ENCODE data around the gene GAS5. TPM values are rescaled to one million over a fixed set of nuclear protein-coding genes. Genes with fewer than 3 reads are reported as not detected.

Gene GAS5
- total RNA-seq, 1 experiment from 2014 or later, result 112 TPM

DNA sequence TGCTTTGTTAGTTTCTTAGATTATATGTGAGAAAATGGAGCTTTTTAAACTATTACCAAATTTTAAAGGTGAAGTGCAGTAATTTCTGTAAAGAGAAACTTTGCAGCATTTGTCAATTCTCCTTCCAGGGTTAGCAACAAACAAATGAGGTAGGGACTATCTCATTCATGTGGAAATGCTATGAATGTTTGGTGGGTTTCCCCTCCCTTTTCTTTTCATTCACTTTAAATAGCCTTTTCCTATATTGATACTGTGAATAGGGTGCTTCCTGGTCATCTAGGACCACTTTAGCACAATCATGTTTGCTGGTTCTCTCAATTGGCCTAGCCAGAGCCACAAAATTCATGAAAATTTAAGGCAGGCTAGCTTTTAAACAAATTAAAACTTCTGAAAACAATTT, 21.0 kb upstream of the GAS5 start:
- TF ChIP-seq EZH2phosphoT487 (IDR thresholded peaks at IDR 0.05; ENCODE audit: borderline replicate concordance, low read length) (no peak), EZH2 (IDR thresholded peaks at IDR 0.05; ENCODE audit: low read length, unreplicated experiment) (no peak)
- TF ChIP-seq, protein P1, sequence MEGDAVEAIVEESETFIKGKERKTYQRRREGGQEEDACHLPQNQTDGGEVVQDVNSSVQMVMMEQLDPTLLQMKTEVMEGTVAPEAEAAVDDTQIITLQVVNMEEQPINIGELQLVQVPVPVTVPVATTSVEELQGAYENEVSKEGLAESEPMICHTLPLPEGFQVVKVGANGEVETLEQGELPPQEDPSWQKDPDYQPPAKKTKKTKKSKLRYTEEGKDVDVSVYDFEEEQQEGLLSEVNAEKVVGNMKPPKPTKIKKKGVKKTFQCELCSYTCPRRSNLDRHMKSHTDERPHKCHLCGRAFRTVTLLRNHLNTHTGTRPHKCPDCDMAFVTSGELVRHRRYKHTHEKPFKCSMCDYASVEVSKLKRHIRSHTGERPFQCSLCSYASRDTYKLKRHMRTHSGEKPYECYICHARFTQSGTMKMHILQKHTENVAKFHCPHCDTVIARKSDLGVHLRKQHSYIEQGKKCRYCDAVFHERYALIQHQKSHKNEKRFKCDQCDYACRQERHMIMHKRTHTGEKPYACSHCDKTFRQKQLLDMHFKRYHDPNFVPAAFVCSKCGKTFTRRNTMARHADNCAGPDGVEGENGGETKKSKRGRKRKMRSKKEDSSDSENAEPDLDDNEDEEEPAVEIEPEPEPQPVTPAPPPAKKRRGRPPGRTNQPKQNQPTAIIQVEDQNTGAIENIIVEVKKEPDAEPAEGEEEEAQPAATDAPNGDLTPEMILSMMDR (conservative IDR thresholded peaks at IDR 0.05; ENCODE audit: low read depth, low read length), result no peak
- Histone ChIP-seq H4K20me1 (ENCODE audit: low read length) (no peaks in the 10 kb centered on the region), H3K4me2 (ENCODE audit: low read length) (no peak overlapping the region), H3K79me2 (ENCODE audit: low read length) (no peaks in the 10 kb centered on the region), H3K9me3 (ENCODE audit: low read length) (no peaks in the 10 kb centered on the region), H3K4me1 (ENCODE audit: insufficient read depth, low read length) (no peaks in the 10 kb centered on the region), H3K4me3 (ENCODE audit: low read length) (no peak overlapping the region), H3K9ac (ENCODE audit: low read length) (no peak overlapping the region), H3K9me2 (replicated peaks; ENCODE audit: low read length) (no peaks in the 10 kb centered on the region), H3K27ac (ENCODE audit: low read length) (no peak overlapping the region), H3K27me3 (ENCODE audit: low read length) (no peaks in the 10 kb centered on the region), H2AFZ (ENCODE audit: low read length) (no peak overlapping the region), H3F3A (ENCODE audit: low read length, unreplicated experiment) (no peaks in the 10 kb centered on the region), H3K36me3 (ENCODE audit: low read depth, low read length) (no peaks in the 10 kb centered on the region)
- ATAC-seq, result no peak
- POLR2A ChIA-PET (ENCODE audit: unreplicated experiment), result no interaction called here
- CTCF ChIA-PET, result no interaction called here
- BruUV-seq (replicated peaks), result no TSS peak
- no peak for DNase-seq
- intact Hi-C loops (cut with micrococcal nuclease), result no loop called here

DNA sequence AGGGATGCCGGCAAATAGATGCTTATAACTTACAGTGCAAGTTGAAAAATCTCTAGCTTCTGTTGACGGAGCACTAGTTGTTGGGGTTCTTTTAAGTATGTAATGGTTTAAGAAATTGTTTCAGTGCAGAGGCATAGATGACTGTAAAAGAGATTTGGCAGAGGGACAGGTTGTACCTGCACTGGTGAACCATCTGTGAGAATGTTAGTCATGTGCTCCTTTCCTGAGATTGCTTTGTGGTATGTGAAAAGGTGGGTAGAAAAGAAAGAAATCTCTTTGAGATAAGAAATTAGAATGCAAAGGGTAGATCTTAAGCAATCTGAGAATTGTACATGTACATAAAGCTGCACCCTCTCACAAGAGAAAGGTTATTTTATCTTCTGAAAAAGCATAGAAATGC, 19.8 kb upstream of the GAS5 start:
- no peak overlapping the region for H3K9ac ChIP-seq (ENCODE audit: low read length)
- H3F3A ChIP-seq (ENCODE audit: low read length, unreplicated experiment), result no peaks in the 10 kb centered on the region
- DNase-seq (no peak), ATAC-seq (no peak)
- no peaks in the 10 kb centered on the region for H3K27me3 ChIP-seq (ENCODE audit: low read length)
- H3K9me2 ChIP-seq (replicated peaks; ENCODE audit: low read length), result no peaks in the 10 kb centered on the region
- intact Hi-C loops (cut with micrococcal nuclease), result no loop called here
- no TSS peak for BruUV-seq (replicated peaks)
- no peaks in the 10 kb centered on the region for H3K9me3 ChIP-seq (ENCODE audit: low read length)
- TF ChIP-seq EZH2phosphoT487 (IDR thresholded peaks at IDR 0.05; ENCODE audit: borderline replicate concordance, low read length) (no peak), EZH2 (IDR thresholded peaks at IDR 0.05; ENCODE audit: low read length, unreplicated experiment) (no peak)
- TF ChIP-seq, protein P1 (conservative IDR thresholded peaks at IDR 0.05; ENCODE audit: low read depth, low read length), result no peak
- no peak overlapping the region for H3K27ac ChIP-seq (ENCODE audit: low read length)
- H3K4me2 ChIP-seq (ENCODE audit: low read length), result no peak overlapping the region
- CTCF ChIA-PET, result no interaction called here
- POLR2A ChIA-PET (ENCODE audit: unreplicated experiment), result no interaction called here
- H3K79me2 ChIP-seq (ENCODE audit: low read length), result no peaks in the 10 kb centered on the region
- no peaks in the 10 kb centered on the region for H4K20me1 ChIP-seq (ENCODE audit: low read length)
- no peaks in the 10 kb centered on the region for H3K36me3 ChIP-seq (ENCODE audit: low read depth, low read length)
- no peak overlapping the region for H3K4me3 ChIP-seq (ENCODE audit: low read length)
- no peak overlapping the region for H2AFZ ChIP-seq (ENCODE audit: low read length)
- H3K4me1 ChIP-seq (ENCODE audit: insufficient read depth, low read length), result no peaks in the 10 kb centered on the region

DNA sequence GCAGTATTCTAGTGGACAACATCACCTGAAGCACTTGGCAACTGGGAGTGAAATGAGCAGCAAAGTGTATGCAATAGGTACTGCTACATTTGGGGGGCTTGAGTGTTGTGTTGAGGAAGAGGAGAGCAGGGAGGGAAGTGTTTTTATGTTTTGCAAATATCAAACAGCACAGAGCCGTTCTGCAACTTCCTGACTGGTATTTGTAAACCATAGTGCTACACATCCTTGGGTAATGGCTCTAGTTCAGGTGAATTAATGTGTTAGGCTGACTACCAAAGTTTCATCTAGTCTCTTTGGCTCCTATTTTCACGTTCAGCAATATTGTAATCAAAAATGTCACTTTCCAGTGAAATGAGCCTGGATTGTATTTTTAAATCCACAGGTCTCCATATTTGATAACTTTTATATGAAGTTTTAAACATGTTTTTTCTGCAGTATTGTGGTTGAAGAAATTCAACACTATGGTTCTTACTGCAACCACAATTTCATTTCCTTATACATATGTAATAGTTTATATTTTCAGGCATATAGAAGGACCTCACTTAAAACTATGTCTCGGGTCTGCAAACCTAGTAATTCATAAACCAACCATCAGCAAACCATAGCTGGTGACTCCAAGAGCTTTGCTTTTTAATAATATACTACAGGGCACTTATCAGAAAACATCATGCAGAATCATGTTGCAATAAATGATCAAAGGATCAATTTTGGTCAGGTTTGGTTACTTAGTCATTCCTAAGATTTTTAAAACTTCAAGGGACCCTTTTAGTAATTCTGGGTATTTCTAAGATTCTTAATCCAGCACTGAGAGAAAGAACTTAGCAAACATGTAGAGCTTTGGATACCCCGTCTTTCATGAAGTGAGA, 19.2 kb upstream of the GAS5 start:
- H3K9ac ChIP-seq (ENCODE audit: low read length), result no peak overlapping the region
- TF ChIP-seq EZH2phosphoT487 (IDR thresholded peaks at IDR 0.05; ENCODE audit: borderline replicate concordance, low read length), result no peak
- no peak for TF ChIP-seq EZH2 (IDR thresholded peaks at IDR 0.05; ENCODE audit: low read length, unreplicated experiment)
- TF ChIP-seq, protein P1 (conservative IDR thresholded peaks at IDR 0.05; ENCODE audit: low read depth, low read length), result no peak
- no peak overlapping the region for H3K27ac ChIP-seq (ENCODE audit: low read length)
- H3K4me2 ChIP-seq (ENCODE audit: low read length), result no peak overlapping the region
- CTCF ChIA-PET, result no interaction called here
- ATAC-seq (no peak), DNase-seq (no peak)
- POLR2A ChIA-PET (ENCODE audit: unreplicated experiment), result no interaction called here
- no peaks in the 10 kb centered on the region for H3K79me2 ChIP-seq (ENCODE audit: low read length)
- no peaks in the 10 kb centered on the region for H3K9me3 ChIP-seq (ENCODE audit: low read length)
- BruUV-seq (replicated peaks), result no TSS peak
- no peaks in the 10 kb centered on the region for H4K20me1 ChIP-seq (ENCODE audit: low read length)
- no peaks in the 10 kb centered on the region for H3F3A ChIP-seq (ENCODE audit: low read length, unreplicated experiment)
- no peaks in the 10 kb centered on the region for H3K9me2 ChIP-seq (replicated peaks; ENCODE audit: low read length)
- no peaks in the 10 kb centered on the region for H3K36me3 ChIP-seq (ENCODE audit: low read depth, low read length)
- H3K4me3 ChIP-seq (ENCODE audit: low read length), result no peak overlapping the region
- H3K27me3 ChIP-seq (ENCODE audit: low read length), result no peaks in the 10 kb centered on the region
- intact Hi-C loops (cut with micrococcal nuclease), result no loop called here
- no peaks in the 10 kb centered on the region for H3K4me1 ChIP-seq (ENCODE audit: insufficient read depth, low read length)
- H2AFZ ChIP-seq (ENCODE audit: low read length), result no peak overlapping the region

Measured in PC-3 (cell line).